Measurements from ENCODE around the gene CACNA2D4. TPM values are rescaled to one million over a fixed set of nuclear protein-coding genes. Genes with fewer than 3 reads are reported as not detected.

Gene CACNA2D4
- polyA plus RNA-seq, 3 donors, result 17.8 to 87.7 (median 22.1) TPM

- H4K20me1 ChIP-seq (ENCODE audit: insufficient read depth, low read length), result no peaks in the 10 kb centered on the region
- H2AFZ ChIP-seq (ENCODE audit: insufficient read depth, low read depth, low read length, poor library complexity, severe bottlenecking), result no peak overlapping the region
- Mint-ChIP-seq H3K27me3 (ENCODE audit: low read depth in 3 of 3) (peaks cover 0 to 3% (median 0%) of the 10 kb centered on the region in 3 donors), H3K4me3 (peak overlapping the region in 1 of 2 donors; percentile 9), H3K9me3 (no peaks in the 10 kb centered on the region), H3K4me1 (peaks cover 19% of the 10 kb centered on the region), H3K27ac (peak overlapping the region in 1 of 7 donors; percentile 30), H3K36me3 (peaks cover 12% of the 10 kb centered on the region in 2 donors)
- 76% methylated on average over 8 of the region's 14 CpGs for WGBS (ENCODE audit: insufficient coverage)
- H3K27me3 ChIP-seq (ENCODE audit: control insufficient read depth in 2 of 2, insufficient read depth in 2 of 2, low read length in 2 of 2), result no peaks in the 10 kb centered on the region
- H3K9ac ChIP-seq (ENCODE audit: insufficient read depth, low read length, poor library complexity, severe bottlenecking), result no peak overlapping the region
- H3K27ac ChIP-seq (ENCODE audit: low read depth in 1 of 2, low read length in 2 of 2), result no peak overlapping the region
- intact Hi-C loops (cut with micrococcal nuclease), result no loop called here
- no peak overlapping the region for H3K4me3 ChIP-seq (replicated peaks in 1 of 3; ENCODE audit: low read depth in 2 of 3, low read length in 3 of 3)
- DNase-seq, result peak in 2 of 3 donors; percentile 41 to 47
- peaks cover 24 to 40% of the 10 kb centered on the region in 2 donors for H3K4me1 ChIP-seq (ENCODE audit: control insufficient read depth in 1 of 2, insufficient read depth in 2 of 2, low read length in 2 of 2)
- no peak overlapping the region for H3K4me2 ChIP-seq (replicated peaks; ENCODE audit: extremely low read depth, low read length, poor library complexity, severe bottlenecking)
- TF ChIP-seq CTCF (IDR thresholded peaks at IDR 0.05), result no peak
- no peaks in the 10 kb centered on the region for H3K36me3 ChIP-seq (replicated peaks in 1 of 2; ENCODE audit: control insufficient read depth in 1 of 2, insufficient read depth in 2 of 2, low read length in 2 of 2)
- peaks cover 9% of the 10 kb centered on the region for H3K79me2 ChIP-seq (ENCODE audit: insufficient read depth, low read length)
- H3K9me3 ChIP-seq (replicated peaks in 1 of 2; ENCODE audit: control insufficient read depth in 1 of 2, insufficient read depth in 1 of 2, low read length in 2 of 2), result no peaks in the 10 kb centered on the region
Measured at GRCh38 chr12:1800401-1801302, 117.8 kb downstream of the CACNA2D4 start.

GRCh38 chr12:1799882-1800400 lies 118.5 kb downstream of the CACNA2D4 start:
- peaks cover 10 to 12% of the 10 kb centered on the region in 2 donors for H3K36me3 Mint-ChIP-seq

More at GRCh38 chr12:1799882-1800400, 118.5 kb downstream of the CACNA2D4 start:
- H4K20me1 ChIP-seq (ENCODE audit: insufficient read depth, low read length), result no peaks in the 10 kb centered on the region
- 96% methylated on average over 8 of the region's 12 CpGs for WGBS (ENCODE audit: insufficient coverage)
- no peak for TF ChIP-seq CTCF (IDR thresholded peaks at IDR 0.05)
- peaks cover 25 to 38% of the 10 kb centered on the region in 2 donors for H3K4me1 ChIP-seq (ENCODE audit: control insufficient read depth in 1 of 2, insufficient read depth in 2 of 2, low read length in 2 of 2)
- H3K9me3 ChIP-seq (replicated peaks in 1 of 2; ENCODE audit: control insufficient read depth in 1 of 2, insufficient read depth in 1 of 2, low read length in 2 of 2), result no peaks in the 10 kb centered on the region
- H3K36me3 ChIP-seq (replicated peaks in 1 of 2; ENCODE audit: control insufficient read depth in 1 of 2, insufficient read depth in 2 of 2, low read length in 2 of 2), result no peaks in the 10 kb centered on the region
- no peak overlapping the region for H3K27ac ChIP-seq (ENCODE audit: low read depth in 1 of 2, low read length in 2 of 2)
- no peak overlapping the region for H3K4me2 ChIP-seq (replicated peaks; ENCODE audit: extremely low read depth, low read length, poor library complexity, severe bottlenecking)
- peaks cover 9% of the 10 kb centered on the region for H3K79me2 ChIP-seq (ENCODE audit: insufficient read depth, low read length)
- intact Hi-C loops (cut with micrococcal nuclease), result no loop called here
- DNase-seq, result peak in 1 of 3 donors; percentile 5
- no peak overlapping the region for H3K4me3 ChIP-seq (replicated peaks in 1 of 3; ENCODE audit: low read depth in 2 of 3, low read length in 3 of 3)
- no peak overlapping the region for H2AFZ ChIP-seq (ENCODE audit: insufficient read depth, low read depth, low read length, poor library complexity, severe bottlenecking)
- peaks cover 0 to 3% (median 0%) of the 10 kb centered on the region in 3 donors for H3K27me3 Mint-ChIP-seq (ENCODE audit: low read depth in 3 of 3)
- H3K27ac Mint-ChIP-seq, result no peak overlapping the region
- no peak overlapping the region for H3K4me3 Mint-ChIP-seq
- H3K27me3 ChIP-seq (ENCODE audit: control insufficient read depth in 2 of 2, insufficient read depth in 2 of 2, low read length in 2 of 2), result no peaks in the 10 kb centered on the region
- H3K9me3 Mint-ChIP-seq, result no peaks in the 10 kb centered on the region
- H3K9ac ChIP-seq (ENCODE audit: insufficient read depth, low read length, poor library complexity, severe bottlenecking), result no peak overlapping the region
- peaks cover 20% of the 10 kb centered on the region for H3K4me1 Mint-ChIP-seq
